WERI-Rb-1 (cell line): ENCODE data around the gene KCNMA1.
A peak's percentile ranks its signal among the peaks of the same experiment; 100 is the strongest.

Experiments used
- DNase-seq: peaks from one replicate; pipeline ENCODE4 v3.0.0-alpha.2; 2020
- H3K27ac ChIP-seq: fragments of 250-450 bp; sonication (Bioruptor Pico); 2 replicates; pipeline ENCODE4 v1.5.1; 2020; ENCODE audit warnings: mild to moderate bottlenecking, moderate library complexity
- H3K27me3 ChIP-seq: fragments of 250-450 bp; sonication (Bioruptor Pico); 2 replicates; pipeline ENCODE4 v1.5.1; 2021; ENCODE audit warnings: mild to moderate bottlenecking, low read depth, moderate library complexity; ENCODE audit not compliant: insufficient read depth, severe bottlenecking
- H3K36me3 ChIP-seq: fragments of 250-450 bp; sonication (Bioruptor Pico); 2 replicates; pipeline ENCODE4 v1.5.1; 2020; ENCODE audit warnings: mild to moderate bottlenecking, moderate library complexity
- H3K4me3 ChIP-seq: 2 replicates; pipeline ENCODE4 v1.5.1; 2011; ENCODE audit warnings: low read depth, mild to moderate bottlenecking, control low read depth, low read length
- H3K9me3 ChIP-seq: fragments of 250-450 bp; sonication (Bioruptor Pico); 2 replicates; pipeline ENCODE4 v1.5.1; 2021; ENCODE audit warnings: mild to moderate bottlenecking, moderate library complexity; ENCODE audit not compliant: severe bottlenecking
- TF ChIP-seq, protein P1 (sequence below): IDR thresholded peaks from 2 replicates; pipeline ENCODE4 v1.5.1; 2011; ENCODE audit warnings: low read depth, mild to moderate bottlenecking, control low read depth, inconsistent platforms, low read length

Gene KCNMA1

DNA sequence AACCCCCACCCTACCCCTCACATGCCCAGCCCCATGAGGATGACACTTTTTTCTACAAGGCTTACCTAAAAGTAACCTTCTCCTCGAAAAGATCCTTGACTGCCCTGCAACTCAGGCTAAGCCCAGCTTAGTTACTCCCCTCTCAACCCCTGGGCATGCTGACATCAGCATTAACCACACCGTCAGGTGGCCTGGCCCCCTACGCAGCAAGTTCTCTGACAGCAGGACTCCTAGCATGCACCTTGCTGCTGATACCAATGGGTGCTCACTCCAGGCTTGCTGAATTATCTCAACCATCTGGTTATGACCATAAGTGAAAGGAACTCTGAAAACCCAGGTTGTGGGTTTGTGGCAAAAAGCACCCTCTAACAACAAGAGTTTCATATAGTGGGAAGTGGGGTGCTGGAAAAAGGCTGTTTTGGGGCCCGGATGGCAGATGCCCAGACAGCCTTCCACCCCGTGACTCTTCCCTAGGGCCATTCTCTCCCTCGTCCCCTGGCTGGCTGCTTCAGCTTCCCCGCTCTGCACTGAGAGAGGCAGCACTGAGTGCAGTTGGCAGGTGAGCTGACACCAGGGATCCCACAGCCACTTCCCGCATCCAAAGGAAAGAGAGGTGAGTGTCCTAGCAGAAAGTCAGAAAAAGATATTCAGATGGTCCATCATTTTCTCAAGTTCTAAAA, 518.9 kb downstream of the KCNMA1 start:
- TF ChIP-seq, protein P1, sequence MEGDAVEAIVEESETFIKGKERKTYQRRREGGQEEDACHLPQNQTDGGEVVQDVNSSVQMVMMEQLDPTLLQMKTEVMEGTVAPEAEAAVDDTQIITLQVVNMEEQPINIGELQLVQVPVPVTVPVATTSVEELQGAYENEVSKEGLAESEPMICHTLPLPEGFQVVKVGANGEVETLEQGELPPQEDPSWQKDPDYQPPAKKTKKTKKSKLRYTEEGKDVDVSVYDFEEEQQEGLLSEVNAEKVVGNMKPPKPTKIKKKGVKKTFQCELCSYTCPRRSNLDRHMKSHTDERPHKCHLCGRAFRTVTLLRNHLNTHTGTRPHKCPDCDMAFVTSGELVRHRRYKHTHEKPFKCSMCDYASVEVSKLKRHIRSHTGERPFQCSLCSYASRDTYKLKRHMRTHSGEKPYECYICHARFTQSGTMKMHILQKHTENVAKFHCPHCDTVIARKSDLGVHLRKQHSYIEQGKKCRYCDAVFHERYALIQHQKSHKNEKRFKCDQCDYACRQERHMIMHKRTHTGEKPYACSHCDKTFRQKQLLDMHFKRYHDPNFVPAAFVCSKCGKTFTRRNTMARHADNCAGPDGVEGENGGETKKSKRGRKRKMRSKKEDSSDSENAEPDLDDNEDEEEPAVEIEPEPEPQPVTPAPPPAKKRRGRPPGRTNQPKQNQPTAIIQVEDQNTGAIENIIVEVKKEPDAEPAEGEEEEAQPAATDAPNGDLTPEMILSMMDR, result no peak
- Histone ChIP-seq H3K4me3 (no peak overlapping the region), H3K36me3 (no peaks in the 10 kb centered on the region), H3K27ac (no peak overlapping the region), H3K27me3 (no peaks in the 10 kb centered on the region), H3K9me3 (no peaks in the 10 kb centered on the region)
- DNase-seq, result peak; percentile 14

- TF ChIP-seq, protein P1, result no peak
- no peaks in the 10 kb centered on the region for H3K36me3 ChIP-seq
- DNase-seq, result no peak
- no peak overlapping the region for H3K27ac ChIP-seq
- H3K27me3 ChIP-seq, result no peaks in the 10 kb centered on the region
- no peaks in the 10 kb centered on the region for H3K9me3 ChIP-seq
- H3K4me3 ChIP-seq, result no peak overlapping the region
Measured at GRCh38 chr10:77117501-77117900, 520.1 kb downstream of the KCNMA1 start.

GRCh38 chr10:77116904-77117303, 520.7 kb downstream of the KCNMA1 start:
- Histone ChIP-seq H3K36me3 (no peaks in the 10 kb centered on the region), H3K27ac (no peak overlapping the region), H3K27me3 (no peaks in the 10 kb centered on the region), H3K9me3 (no peaks in the 10 kb centered on the region), H3K4me3 (no peak overlapping the region)
- DNase-seq, result no peak
- TF ChIP-seq, protein P1, result no peak

GRCh38 chr10:77114181-77114821, 523.3 kb downstream of the KCNMA1 start:
- Histone ChIP-seq H3K4me3 (no peak overlapping the region), H3K27ac (no peak overlapping the region), H3K36me3 (no peaks in the 10 kb centered on the region), H3K27me3 (no peaks in the 10 kb centered on the region), H3K9me3 (no peaks in the 10 kb centered on the region)
- DNase-seq, result no peak
- TF ChIP-seq, protein P1, result no peak

- Histone ChIP-seq H3K9me3 (no peaks in the 10 kb centered on the region), H3K27me3 (no peaks in the 10 kb centered on the region), H3K36me3 (no peaks in the 10 kb centered on the region), H3K27ac (peak overlapping the region; percentile 27; the same call in 1 of the 2 replicates), H3K4me3 (no peak overlapping the region)
- peak; percentile 32 for DNase-seq
- TF ChIP-seq, protein P1, result peak; percentile 64
Measured at GRCh38 chr10:77111611-77112550, 525.7 kb downstream of the KCNMA1 start.
